NB4 (cell line): ENCODE results near the gene C1QTNF7.

ENCODE experiments used
- POLR2A ChIP-seq: IDR thresholded peaks from 2 replicates; pipeline ENCODE4 v1.6.1; 2011; ENCODE audit warnings: mild to moderate bottlenecking; ENCODE audit not compliant: insufficient read length; ENCODE audit errors: extremely low read depth
- TF ChIP-seq, protein P1 (sequence below): IDR thresholded peaks from one replicate; pipeline ENCODE4 v1.5.1; 2012; ENCODE audit warnings: low read depth, low read length

DNA sequence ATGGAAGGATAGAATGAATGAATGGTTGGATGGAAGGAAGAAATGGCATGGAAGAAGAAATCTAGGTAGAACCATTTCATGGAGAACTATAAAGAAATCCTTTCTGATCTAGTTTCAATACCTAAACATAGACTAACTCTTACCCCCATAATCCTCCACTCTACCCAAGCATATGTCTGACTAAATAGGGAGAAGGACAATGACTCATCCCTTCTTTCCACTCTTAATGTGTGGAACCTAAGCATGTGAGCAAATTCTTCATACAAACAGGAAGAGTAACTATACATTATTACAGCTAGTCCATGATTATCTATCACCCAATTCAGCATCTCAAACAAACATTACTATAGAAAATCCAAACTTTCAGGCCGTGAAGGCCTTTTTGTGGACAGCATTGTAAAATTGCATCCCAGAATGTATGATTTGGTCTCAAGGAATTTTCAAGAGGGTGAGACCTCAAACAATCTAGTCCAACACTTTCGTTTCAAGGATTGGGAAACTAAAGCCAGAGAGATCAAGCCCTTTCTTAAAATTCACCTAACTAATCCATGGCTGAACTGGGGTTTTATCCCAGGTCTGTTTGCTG, 11.2 kb downstream of the C1QTNF7 start:
- TF ChIP-seq, protein P1, sequence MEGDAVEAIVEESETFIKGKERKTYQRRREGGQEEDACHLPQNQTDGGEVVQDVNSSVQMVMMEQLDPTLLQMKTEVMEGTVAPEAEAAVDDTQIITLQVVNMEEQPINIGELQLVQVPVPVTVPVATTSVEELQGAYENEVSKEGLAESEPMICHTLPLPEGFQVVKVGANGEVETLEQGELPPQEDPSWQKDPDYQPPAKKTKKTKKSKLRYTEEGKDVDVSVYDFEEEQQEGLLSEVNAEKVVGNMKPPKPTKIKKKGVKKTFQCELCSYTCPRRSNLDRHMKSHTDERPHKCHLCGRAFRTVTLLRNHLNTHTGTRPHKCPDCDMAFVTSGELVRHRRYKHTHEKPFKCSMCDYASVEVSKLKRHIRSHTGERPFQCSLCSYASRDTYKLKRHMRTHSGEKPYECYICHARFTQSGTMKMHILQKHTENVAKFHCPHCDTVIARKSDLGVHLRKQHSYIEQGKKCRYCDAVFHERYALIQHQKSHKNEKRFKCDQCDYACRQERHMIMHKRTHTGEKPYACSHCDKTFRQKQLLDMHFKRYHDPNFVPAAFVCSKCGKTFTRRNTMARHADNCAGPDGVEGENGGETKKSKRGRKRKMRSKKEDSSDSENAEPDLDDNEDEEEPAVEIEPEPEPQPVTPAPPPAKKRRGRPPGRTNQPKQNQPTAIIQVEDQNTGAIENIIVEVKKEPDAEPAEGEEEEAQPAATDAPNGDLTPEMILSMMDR, result no peak
- no peak for TF ChIP-seq POLR2A
